ENCODE results near the gene ARR3.
A peak's percentile ranks its signal among the peaks of the same experiment; 100 is the strongest.
"Not testable (repeated sequence)": the region's sequence is repeated elsewhere in the genome, so short reads cannot be mapped to it uniquely, and the experiment has no call there.

Gene ARR3

DNA sequence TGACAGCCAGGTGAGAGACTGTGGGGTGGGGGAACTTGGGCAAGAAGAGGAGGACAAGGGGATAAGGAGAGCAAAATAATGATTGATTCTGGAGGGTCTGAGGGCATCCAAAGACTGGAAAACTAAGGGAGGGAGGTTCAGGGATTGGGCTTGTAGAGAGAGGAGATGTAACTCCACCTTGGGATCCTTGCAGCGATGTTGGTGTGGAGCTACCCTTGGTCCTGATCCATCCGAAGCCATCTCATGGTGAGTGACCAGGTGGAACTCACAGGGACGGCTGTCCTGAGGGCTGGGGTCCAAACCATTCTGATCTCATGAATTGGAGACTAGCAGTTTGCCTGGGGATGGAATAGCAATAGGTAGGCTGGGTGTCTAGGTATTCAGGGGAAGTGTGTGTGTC is 12.4 kb downstream of the ARR3 start:
- no peak for DNase-seq (ENCODE audit: low read depth)
- H3K9me3 ChIP-seq (ENCODE audit: control insufficient read depth, low read length) = peaks cover 19% of the 10 kb centered on the region
- H3K36me3 ChIP-seq (ENCODE audit: control insufficient read depth, insufficient read depth, low read length, severe bottlenecking) = peaks cover 7% of the 10 kb centered on the region
- no peak overlapping the region for H3K4me3 ChIP-seq (ENCODE audit: low read length)
- H3K27me3 ChIP-seq (replicated peaks; ENCODE audit: control insufficient read depth, insufficient read depth, low read length) = peaks cover 4% of the 10 kb centered on the region
- no peaks in the 10 kb centered on the region for H3K4me1 ChIP-seq (ENCODE audit: control insufficient read depth, insufficient read depth, low read length)
- no peak overlapping the region for H3K9ac ChIP-seq (ENCODE audit: low read length)

DNA sequence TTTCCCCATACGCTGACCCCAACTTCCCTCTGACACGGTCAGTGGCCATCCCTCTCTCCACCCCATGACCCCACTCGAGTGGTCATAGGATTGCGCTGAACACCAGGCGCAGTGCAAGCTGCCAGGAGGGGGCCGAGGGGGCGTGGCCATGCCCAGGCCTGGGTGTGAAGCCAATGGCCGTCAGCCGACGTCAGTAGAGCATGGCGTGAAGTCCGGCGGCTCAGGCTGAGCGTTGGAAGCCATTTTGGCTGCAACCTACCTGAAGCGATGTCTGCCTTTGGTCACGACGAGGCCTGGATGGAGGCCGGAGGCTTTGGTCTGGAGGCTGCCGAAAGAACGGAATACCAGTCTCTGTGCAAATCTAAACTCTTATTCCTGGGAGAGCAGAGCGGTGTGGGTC is 13.8 kb downstream of the ARR3 start, which contains the start of gene RAB41:
Gene RAB41, plus strand, starts transcription at position 222 of the 400 bp plus-strand sequence. Its CDS starts 46 bp downstream, at position 268.
- Histone ChIP-seq H3K36me3 (ENCODE audit: control insufficient read depth, insufficient read depth, low read length, severe bottlenecking) (peaks cover 19% of the 10 kb centered on the region), H3K4me3 (ENCODE audit: low read length) (no peak within 1 kb of the TSS), H3K9ac (ENCODE audit: low read length) (no peak within 1 kb of the TSS), H3K4me1 (ENCODE audit: control insufficient read depth, insufficient read depth, low read length) (no peaks in the 10 kb centered on the region), H3K27me3 (replicated peaks; ENCODE audit: control insufficient read depth, insufficient read depth, low read length) (peaks cover 4% of the 10 kb centered on the region), H3K9me3 (ENCODE audit: control insufficient read depth, low read length) (peaks cover 12% of the 10 kb centered on the region)
- no peak for DNase-seq (ENCODE audit: low read depth)

DNA sequence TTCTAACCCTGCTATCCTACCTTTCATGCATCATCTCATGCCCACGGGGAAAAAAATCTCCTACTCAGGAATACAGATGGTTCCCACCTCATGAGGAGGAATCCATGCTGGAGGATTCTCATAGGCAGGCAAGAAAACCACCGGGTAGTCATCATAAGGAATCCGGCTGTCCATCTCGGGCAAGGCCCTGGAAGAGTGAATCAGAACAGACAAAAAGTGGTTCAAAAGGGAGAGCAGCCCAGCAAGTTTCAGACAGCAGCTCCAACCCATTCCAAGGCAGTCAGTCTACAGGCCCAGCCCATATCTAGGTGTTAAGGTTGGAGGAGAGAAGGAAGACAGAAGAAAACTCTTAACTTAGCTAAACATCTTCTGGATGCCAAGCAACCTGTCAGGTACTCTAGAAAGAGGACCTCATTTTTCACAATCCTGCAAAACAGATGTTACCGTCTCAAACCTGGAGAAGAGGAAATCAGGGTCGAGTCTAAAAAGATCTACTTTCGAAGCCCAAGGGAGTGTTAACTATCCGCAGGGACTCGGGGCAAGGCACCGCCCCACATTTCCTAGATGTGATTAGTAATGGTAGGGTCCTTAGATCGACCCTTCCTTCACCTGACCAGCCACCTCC is 21.1 kb downstream of the ARR3 start:
- DNase-seq (ENCODE audit: low read depth) = no peak
- Histone ChIP-seq H3K36me3 (ENCODE audit: control insufficient read depth, insufficient read depth, low read length, severe bottlenecking) (peaks cover 26% of the 10 kb centered on the region), H3K27me3 (replicated peaks; ENCODE audit: control insufficient read depth, insufficient read depth, low read length) (peaks cover 4% of the 10 kb centered on the region), H3K9ac (ENCODE audit: low read length) (peak overlapping the region; percentile 80), H3K4me3 (ENCODE audit: low read length) (peak overlapping the region; percentile 86), H3K4me1 (ENCODE audit: control insufficient read depth, insufficient read depth, low read length) (no peaks in the 10 kb centered on the region), H3K9me3 (ENCODE audit: control insufficient read depth, low read length) (peaks cover 8% of the 10 kb centered on the region)

DNA sequence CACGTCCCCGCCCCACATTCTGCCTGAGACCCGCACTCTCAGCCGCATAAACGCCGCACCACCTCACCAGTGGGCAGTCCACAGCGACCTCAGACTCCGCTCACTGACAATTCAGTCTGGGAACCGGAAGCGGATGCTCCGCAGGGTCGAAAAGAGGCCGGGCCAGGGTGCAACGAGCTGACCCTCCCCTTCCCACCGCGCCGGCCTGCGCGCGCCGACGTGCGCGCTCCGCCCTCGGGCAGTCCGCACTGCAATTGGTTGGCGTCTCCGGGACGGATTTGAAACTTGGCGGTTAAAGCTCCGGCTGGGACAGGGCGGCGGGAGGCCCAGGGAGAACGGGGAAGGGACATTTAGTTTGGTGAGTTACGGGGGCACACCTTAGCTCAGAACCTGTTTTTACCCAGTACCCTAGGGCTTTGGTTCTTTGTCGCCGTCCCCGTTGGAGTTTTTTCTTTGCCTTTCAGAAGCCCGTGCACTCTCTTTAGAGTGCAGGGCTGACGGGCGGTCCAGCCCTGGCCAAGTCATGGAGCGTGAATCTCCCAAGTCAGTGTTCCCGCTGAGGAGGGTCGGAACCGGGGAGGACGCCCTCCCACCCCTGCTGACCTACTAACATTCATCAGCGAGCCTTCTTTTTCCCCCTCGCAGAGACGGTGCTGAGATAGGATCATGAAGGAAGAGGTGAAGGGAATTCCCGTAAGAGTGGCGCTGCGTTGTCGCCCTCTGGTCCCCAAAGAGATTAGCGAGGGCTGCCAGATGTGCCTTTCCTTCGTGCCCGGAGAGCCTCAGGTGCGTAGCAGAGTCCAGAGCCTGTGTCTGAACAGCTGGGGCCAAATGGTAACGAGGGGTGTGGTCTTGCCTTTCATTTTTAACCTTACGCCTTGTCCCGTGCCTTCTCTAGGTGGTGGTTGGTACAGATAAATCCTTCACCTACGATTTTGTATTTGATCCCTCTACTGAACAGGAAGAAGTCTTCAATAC is 21.9 kb downstream of the ARR3 start, which contains the start of the genes KIF4A and PDZD11:
Gene KIF4A, plus strand, starts transcription at position 312 of the 978 bp plus-strand sequence. Its CDS starts 355 bp downstream, at position 667.
Gene PDZD11, minus strand, starts transcription at position 135 of the 978 bp plus-strand sequence. CDS start 586 bp downstream, outside the sequence.
- Histone ChIP-seq H3K27me3 (replicated peaks; ENCODE audit: control insufficient read depth, insufficient read depth, low read length) (no peaks in the 10 kb centered on the region), H3K4me3 (ENCODE audit: low read length) (peak within 1 kb of the TSS; percentile 86), H3K36me3 (ENCODE audit: control insufficient read depth, insufficient read depth, low read length, severe bottlenecking) (peaks cover 22% of the 10 kb centered on the region), H3K9me3 (ENCODE audit: control insufficient read depth, low read length) (peaks cover 8% of the 10 kb centered on the region), H3K9ac (ENCODE audit: low read length) (peak within 1 kb of the TSS; percentile 80), H3K4me1 (ENCODE audit: control insufficient read depth, insufficient read depth, low read length) (no peaks in the 10 kb centered on the region)
- peak; percentile 86 for DNase-seq (ENCODE audit: low read depth)

DNA sequence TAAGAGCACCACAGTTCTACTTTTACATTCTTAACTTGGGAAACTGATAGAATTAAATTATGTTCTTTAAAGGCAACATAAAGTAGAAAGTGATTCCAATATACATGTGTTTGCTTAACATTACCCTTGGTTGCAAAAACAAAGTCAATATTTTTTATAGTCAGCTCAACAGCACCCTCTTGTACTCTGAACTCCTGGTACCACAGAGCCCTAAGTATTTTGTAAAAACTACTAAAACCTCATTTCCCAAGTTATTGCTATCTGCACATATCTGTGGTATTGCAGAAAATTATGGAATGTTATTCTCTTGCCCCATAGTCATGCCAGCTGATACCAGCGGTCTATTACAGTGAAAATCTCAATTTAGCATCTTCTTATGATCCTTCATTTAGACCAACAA is 24.7 kb downstream of the ARR3 start:
- Histone ChIP-seq H3K4me1 (ENCODE audit: control insufficient read depth, insufficient read depth, low read length) (no peaks in the 10 kb centered on the region), H3K9me3 (ENCODE audit: control insufficient read depth, low read length) (peaks cover 8% of the 10 kb centered on the region), H3K27me3 (replicated peaks; ENCODE audit: control insufficient read depth, insufficient read depth, low read length) (peaks cover 4% of the 10 kb centered on the region), H3K4me3 (ENCODE audit: low read length) (no peak overlapping the region), H3K9ac (ENCODE audit: low read length) (no peak overlapping the region), H3K36me3 (ENCODE audit: control insufficient read depth, insufficient read depth, low read length, severe bottlenecking) (peaks cover under 1% of the 10 kb centered on the region)
- peak; percentile 16 for DNase-seq (ENCODE audit: low read depth)

DNA sequence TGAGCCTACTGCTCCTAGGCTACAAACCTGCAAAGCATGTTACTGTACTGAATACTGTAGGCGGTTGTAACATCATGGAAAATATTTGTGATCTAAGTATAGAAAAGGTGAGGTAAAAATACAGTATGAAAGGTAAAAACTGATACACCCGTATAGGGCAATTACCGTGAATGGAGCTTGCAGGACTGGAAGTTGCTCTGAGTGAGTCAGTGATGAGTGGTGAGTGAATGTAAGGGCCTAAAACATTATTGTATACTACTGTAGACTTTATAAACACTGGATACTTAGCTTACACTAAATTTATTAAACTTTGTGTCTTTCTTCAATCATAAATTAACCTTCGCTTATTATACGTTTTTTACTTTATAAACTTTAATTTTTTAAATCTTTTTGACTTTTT is 25.5 kb downstream of the ARR3 start:
- no peaks in the 10 kb centered on the region for H3K36me3 ChIP-seq (ENCODE audit: control insufficient read depth, insufficient read depth, low read length, severe bottlenecking)

DNA sequence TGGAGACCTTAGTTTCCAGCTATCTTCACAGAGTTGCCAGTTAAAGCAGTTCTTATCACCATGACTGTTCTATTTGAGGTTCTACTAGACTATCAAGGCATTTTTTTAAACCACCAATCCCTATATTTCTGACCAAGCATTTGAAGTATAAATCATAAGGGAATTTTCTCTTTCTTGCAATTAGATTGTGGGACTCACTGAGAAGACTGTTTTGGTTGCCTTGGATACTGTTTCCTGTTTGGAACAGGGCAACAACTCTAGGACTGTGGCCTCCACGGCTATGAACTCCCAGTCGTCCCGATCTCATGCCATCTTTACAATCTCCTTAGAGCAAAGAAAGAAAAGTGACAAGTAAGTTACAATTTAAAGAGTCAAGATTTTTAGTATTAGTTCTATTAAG is 33.6 kb downstream of the ARR3 start:
- Histone ChIP-seq H3K9me3 (ENCODE audit: control insufficient read depth, low read length) (no peaks in the 10 kb centered on the region), H3K9ac (ENCODE audit: low read length) (no peak overlapping the region), H3K27me3 (replicated peaks; ENCODE audit: control insufficient read depth, insufficient read depth, low read length) (peaks cover 8% of the 10 kb centered on the region), H3K36me3 (ENCODE audit: control insufficient read depth, insufficient read depth, low read length, severe bottlenecking) (no peaks in the 10 kb centered on the region), H3K4me1 (ENCODE audit: control insufficient read depth, insufficient read depth, low read length) (no peaks in the 10 kb centered on the region), H3K4me3 (ENCODE audit: low read length) (no peak overlapping the region)
- DNase-seq (ENCODE audit: low read depth) = no peak

More for the DNA sequence above, 25.5 kb downstream of the ARR3 start:
- no peak for DNase-seq (ENCODE audit: low read depth)
- H3K27me3 ChIP-seq (replicated peaks; ENCODE audit: control insufficient read depth, insufficient read depth, low read length) = peaks cover 4% of the 10 kb centered on the region
- peaks cover 6% of the 10 kb centered on the region for H3K9me3 ChIP-seq (ENCODE audit: control insufficient read depth, low read length)
- H3K9ac ChIP-seq (ENCODE audit: low read length) = no peak overlapping the region
- H3K4me3 ChIP-seq (ENCODE audit: low read length) = no peak overlapping the region
- H3K4me1 ChIP-seq (ENCODE audit: control insufficient read depth, insufficient read depth, low read length) = no peaks in the 10 kb centered on the region

DNA sequence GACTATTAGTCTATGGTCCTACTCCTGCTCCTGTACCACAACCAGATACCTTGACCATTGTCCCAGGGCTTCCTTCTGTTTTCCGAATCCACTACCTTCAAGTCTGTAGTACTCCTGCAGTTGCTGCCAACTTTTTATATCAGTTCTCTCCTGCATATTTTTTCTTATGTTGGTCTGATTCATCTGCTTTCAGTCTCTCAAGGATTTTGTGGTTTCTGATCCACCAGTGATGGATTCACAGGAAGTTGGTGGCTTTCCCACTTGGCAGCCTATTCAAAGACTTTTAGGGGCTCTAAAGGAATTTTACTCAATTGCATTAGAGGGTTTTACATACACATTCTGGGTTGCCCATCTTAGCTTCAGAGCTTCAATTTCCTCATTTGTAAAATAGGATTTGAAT is 45.4 kb downstream of the ARR3 start:
- Histone ChIP-seq H3K27me3 (replicated peaks; ENCODE audit: control insufficient read depth, insufficient read depth, low read length) (peaks cover 7% of the 10 kb centered on the region), H3K9me3 (ENCODE audit: control insufficient read depth, low read length) (peaks cover 14% of the 10 kb centered on the region), H3K4me3 (ENCODE audit: low read length) (no peak overlapping the region), H3K4me1 (ENCODE audit: control insufficient read depth, insufficient read depth, low read length) (no peaks in the 10 kb centered on the region), H3K9ac (ENCODE audit: low read length) (no peak overlapping the region), H3K36me3 (ENCODE audit: control insufficient read depth, insufficient read depth, low read length, severe bottlenecking) (no peaks in the 10 kb centered on the region)
- no peak for DNase-seq (ENCODE audit: low read depth)

DNA sequence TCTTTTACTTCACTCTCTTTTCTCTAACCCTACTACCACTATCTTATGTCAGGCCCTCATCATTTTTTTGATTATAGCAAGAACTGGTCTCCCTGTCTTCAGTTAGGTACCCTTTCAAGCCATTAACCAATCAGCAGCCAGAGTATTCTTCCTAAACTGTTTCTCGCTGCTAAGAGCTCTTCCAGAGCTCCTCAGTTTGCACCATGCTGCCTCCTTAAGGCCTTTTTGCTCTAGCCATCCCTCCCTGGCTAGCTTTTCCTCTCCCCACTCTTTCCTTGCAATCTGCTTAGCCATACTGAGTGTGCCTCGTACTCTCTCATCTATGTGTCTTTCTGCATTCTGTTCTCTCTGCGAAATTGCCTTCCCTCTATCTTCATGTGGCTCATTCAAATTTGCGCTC is 54.6 kb downstream of the ARR3 start:
- Histone ChIP-seq H3K36me3 (ENCODE audit: control insufficient read depth, insufficient read depth, low read length, severe bottlenecking) (no peaks in the 10 kb centered on the region), H3K4me3 (ENCODE audit: low read length) (no peak overlapping the region), H3K9ac (ENCODE audit: low read length) (no peak overlapping the region), H3K27me3 (replicated peaks; ENCODE audit: control insufficient read depth, insufficient read depth, low read length) (peaks cover 11% of the 10 kb centered on the region), H3K9me3 (ENCODE audit: control insufficient read depth, low read length) (peaks cover 3% of the 10 kb centered on the region), H3K4me1 (ENCODE audit: control insufficient read depth, insufficient read depth, low read length) (no peaks in the 10 kb centered on the region)
- DNase-seq (ENCODE audit: low read depth) = no peak

DNA sequence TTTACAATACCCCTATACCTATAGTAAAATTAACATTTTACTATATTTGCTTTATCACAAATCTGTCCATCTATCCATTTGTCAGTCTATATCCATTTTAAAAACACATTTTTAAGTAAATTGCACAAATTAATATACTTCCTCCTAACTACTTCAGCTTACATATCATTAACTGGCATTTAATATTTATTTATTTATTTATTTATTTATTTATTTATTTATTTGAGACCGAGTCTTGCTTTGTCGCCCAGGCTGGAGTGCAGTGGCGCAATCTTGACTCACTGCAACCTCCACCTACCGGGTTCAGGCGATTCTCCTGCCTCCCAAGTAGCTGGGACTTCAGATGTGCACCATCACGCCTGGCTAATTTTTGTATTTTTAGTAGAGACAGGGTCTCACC is 55.5 kb downstream of the ARR3 start:
- not testable (repeated sequence) for H3K36me3 ChIP-seq (ENCODE audit: control insufficient read depth, insufficient read depth, low read length, severe bottlenecking); DNase-seq (ENCODE audit: low read depth); H3K9ac ChIP-seq (ENCODE audit: low read length); H3K4me3 ChIP-seq (ENCODE audit: low read length); H3K4me1 ChIP-seq (ENCODE audit: control insufficient read depth, insufficient read depth, low read length); H3K9me3 ChIP-seq (ENCODE audit: control insufficient read depth, low read length)
- peaks cover 13% of the 10 kb centered on the region for H3K27me3 ChIP-seq (replicated peaks; ENCODE audit: control insufficient read depth, insufficient read depth, low read length)

DNA sequence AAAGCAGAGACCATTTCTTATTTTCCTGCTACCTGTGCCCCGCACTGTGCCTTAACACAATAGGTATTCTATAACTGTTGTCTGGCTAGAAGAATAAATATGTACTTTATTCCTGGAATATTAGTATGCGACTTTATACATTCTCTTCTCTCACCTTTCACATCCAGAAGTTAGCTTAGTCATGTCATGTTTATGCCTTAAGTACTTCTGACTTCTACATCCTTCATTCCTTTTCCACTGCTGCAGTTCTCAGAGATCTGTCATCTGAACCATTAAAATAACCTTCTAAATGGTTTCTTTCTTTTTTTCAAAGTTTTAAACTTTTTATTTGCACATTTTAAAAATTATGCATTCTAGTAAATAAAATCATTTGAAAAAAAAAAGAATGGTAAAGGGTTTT is 56.2 kb downstream of the ARR3 start:
- no peaks in the 10 kb centered on the region for H3K4me1 ChIP-seq (ENCODE audit: control insufficient read depth, insufficient read depth, low read length)
- H3K9ac ChIP-seq (ENCODE audit: low read length) = no peak overlapping the region
- H3K27me3 ChIP-seq (replicated peaks; ENCODE audit: control insufficient read depth, insufficient read depth, low read length) = peaks cover 13% of the 10 kb centered on the region
- no peak for DNase-seq (ENCODE audit: low read depth)
- no peak overlapping the region for H3K4me3 ChIP-seq (ENCODE audit: low read length)
- H3K36me3 ChIP-seq (ENCODE audit: control insufficient read depth, insufficient read depth, low read length, severe bottlenecking) = no peaks in the 10 kb centered on the region
- H3K9me3 ChIP-seq (ENCODE audit: control insufficient read depth, low read length) = peaks cover 3% of the 10 kb centered on the region

Measured in adipocyte (in vitro differentiated cells).